Hepatocyte (in vitro differentiated cells): Measurements from ENCODE around the gene PCBP4.

ENCODE experiments used
- EZH2 ChIP-seq: fragments of 200-600 bp; sonication (generic); IDR thresholded peaks from 2 replicates; pipeline ENCODE4 v1.6.1; 2016; ENCODE audit warnings: antibody characterized with exemption, mild to moderate bottlenecking, borderline replicate concordance
- TF ChIP-seq, protein P1 (sequence below): fragments of 200-600 bp; sonication (generic); IDR thresholded peaks from 2 replicates; pipeline ENCODE4 v1.5.1; 2016; ENCODE audit warnings: antibody characterized with exemption, mild to moderate bottlenecking; ENCODE audit not compliant: poor library complexity

DNA sequence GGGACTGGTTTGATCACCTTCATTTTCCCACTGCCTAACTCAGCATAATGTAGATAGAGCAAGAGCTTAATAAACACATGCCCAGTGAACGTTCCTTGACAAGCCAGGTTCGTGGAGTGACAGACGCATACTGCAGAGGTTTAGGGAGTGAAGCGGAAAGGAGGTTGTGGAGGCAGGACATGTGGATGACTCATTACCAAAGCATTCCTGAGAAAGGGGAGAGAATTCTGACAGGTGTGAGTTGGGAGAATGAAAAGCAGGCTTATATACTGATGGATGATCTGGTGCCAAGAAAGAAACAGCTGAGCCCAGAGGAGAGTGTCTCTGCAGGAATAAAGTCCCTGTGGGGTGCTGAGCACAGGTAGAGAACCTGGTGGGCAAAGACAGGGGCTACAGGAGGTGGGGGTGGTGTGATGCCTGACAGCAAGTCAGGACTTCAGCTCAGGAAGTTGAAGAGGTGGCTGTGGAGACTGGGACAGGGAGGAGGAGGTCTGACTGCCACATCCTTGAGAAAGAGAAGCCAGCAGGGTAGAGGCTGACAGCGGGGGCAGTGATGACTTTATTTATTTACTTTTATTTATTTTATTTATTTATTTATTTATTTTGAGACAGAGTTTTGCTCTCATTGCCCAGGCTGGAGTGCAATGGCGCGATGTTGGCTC lies 30.8 kb upstream of the PCBP4 start:
- TF ChIP-seq, protein P1, sequence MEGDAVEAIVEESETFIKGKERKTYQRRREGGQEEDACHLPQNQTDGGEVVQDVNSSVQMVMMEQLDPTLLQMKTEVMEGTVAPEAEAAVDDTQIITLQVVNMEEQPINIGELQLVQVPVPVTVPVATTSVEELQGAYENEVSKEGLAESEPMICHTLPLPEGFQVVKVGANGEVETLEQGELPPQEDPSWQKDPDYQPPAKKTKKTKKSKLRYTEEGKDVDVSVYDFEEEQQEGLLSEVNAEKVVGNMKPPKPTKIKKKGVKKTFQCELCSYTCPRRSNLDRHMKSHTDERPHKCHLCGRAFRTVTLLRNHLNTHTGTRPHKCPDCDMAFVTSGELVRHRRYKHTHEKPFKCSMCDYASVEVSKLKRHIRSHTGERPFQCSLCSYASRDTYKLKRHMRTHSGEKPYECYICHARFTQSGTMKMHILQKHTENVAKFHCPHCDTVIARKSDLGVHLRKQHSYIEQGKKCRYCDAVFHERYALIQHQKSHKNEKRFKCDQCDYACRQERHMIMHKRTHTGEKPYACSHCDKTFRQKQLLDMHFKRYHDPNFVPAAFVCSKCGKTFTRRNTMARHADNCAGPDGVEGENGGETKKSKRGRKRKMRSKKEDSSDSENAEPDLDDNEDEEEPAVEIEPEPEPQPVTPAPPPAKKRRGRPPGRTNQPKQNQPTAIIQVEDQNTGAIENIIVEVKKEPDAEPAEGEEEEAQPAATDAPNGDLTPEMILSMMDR: no peak
- TF ChIP-seq EZH2: no peak
